Omental fat pad (tissue), 4 donors: ENCODE results near the gene BORCS8. TPM values are rescaled to one million over a fixed set of nuclear protein-coding genes. Genes with fewer than 3 reads are reported as not detected.

Source experiments
- ATAC-seq: fragments of 150-250 bp; one replicate; pipeline ENCODE4 v1.9.1; 2016; ENCODE audit warnings: mild to moderate bottlenecking, moderate library complexity; ENCODE audit not compliant: low FRiP score
- DNase-seq: peaks from one replicate; pipeline ENCODE4 v3.0.0-alpha.2; 2019; ENCODE audit warnings: low spot score
- CTCF ChIP-seq, 3 donors: fragments of 450-650 bp; IDR thresholded peaks; one replicate each; pipeline ENCODE4 v1.5.1; 2016 to 2017; ENCODE audit warnings: antibody characterized with exemption in 3 of 3, mild to moderate bottlenecking in 3 of 3, moderate library complexity in 2 of 3
- total RNA-seq, 4 donors: library from RNA; depleted of rRNA; stranded (reverse); fragments of >200 nt; gene quantifications; one replicate each; pipeline ENCODE4 v1.1.0, GENCODE V29; 2016

Gene BORCS8
- 10 to 100 TPM; 16.8 to 29.8 (median 19.9) TPM for total RNA-seq

GRCh38 chr19:19192078-19192882 lies at the start of gene BORCS8, which contains the start of gene RFXANK:
TSS of gene BORCS8 (minus strand) at chr19:19192152. CDS start at chr19:19192117, 35 bp downstream.
TSS of gene RFXANK (plus strand) at chr19:19192258. CDS start at chr19:19193947, 1,689 bp downstream.
- DNase-seq (peak; percentile 96), ATAC-seq (peak; percentile 98)
- no peak for TF ChIP-seq CTCF (IDR thresholded peaks at IDR 0.05)

GRCh38 chr19:19240476-19240875 lies 48.5 kb upstream of the BORCS8 start:
- TF ChIP-seq CTCF (IDR thresholded peaks at IDR 0.05): no peak
- no peak for DNase-seq
- no peak for ATAC-seq

GRCh38 chr19:19239675-19240074 lies 47.7 kb upstream of the BORCS8 start:
- no peak for TF ChIP-seq CTCF (IDR thresholded peaks at IDR 0.05)

GRCh38 chr19:19238126-19238894 lies 46.4 kb upstream of the BORCS8 start:
- ATAC-seq (no peak), DNase-seq (no peak)
- TF ChIP-seq CTCF (IDR thresholded peaks at IDR 0.05): no peak

More at GRCh38 chr19:19239675-19240074, 47.7 kb upstream of the BORCS8 start:
- no peak for ATAC-seq
- DNase-seq: no peak

GRCh38 chr19:19236173-19236572 lies 44.2 kb upstream of the BORCS8 start:
- no peak for ATAC-seq

GRCh38 chr19:19234220-19234816 lies 42.4 kb upstream of the BORCS8 start:
- TF ChIP-seq CTCF (IDR thresholded peaks at IDR 0.05): no peak
- no peak for ATAC-seq
- DNase-seq: no peak

More at GRCh38 chr19:19236173-19236572, 44.2 kb upstream of the BORCS8 start:
- DNase-seq: no peak
- no peak for TF ChIP-seq CTCF (IDR thresholded peaks at IDR 0.05)
